Ovary (tissue), 9 donors: Measurements from ENCODE around the gene STN1. TPM values are rescaled to one million over a fixed set of nuclear protein-coding genes. Genes with fewer than 3 reads are reported as not detected.

Source experiments
- DNase-seq, 5 donors: peaks; one replicate each; pipeline ENCODE4 v3.0.0-alpha.2; 2019 to 2020
- H3K27ac ChIP-seq, 2 donors: fragments of 200-600 bp; one replicate each; pipeline versions ENCODE4 v1.5.1 to v1.8.0; 2019 to 2022
- H3K27me3 ChIP-seq: fragments of 200-600 bp; one replicate; pipeline ENCODE4 v1.8.0; 2022
- H3K36me3 ChIP-seq: fragments of 200-600 bp; sonication (generic); one replicate; pipeline ENCODE4 v1.5.1; 2019
- H3K4me1 ChIP-seq: one replicate; pipeline ENCODE4 v1.8.1; 2013; ENCODE audit warnings: mild to moderate bottlenecking, moderate library complexity; ENCODE audit not compliant: insufficient read depth
- H3K4me3 ChIP-seq: fragments of 200-600 bp; sonication (generic); one replicate; pipeline ENCODE4 v1.5.1; 2017
- H3K9me3 ChIP-seq, 2 donors: fragments of 200-600 bp in 1 of 2; sonication (generic) in 1 of 2; one replicate each; pipeline versions ENCODE4 v1.5.1 to v1.8.1; 2013 to 2019; ENCODE audit warnings: mild to moderate bottlenecking in 1 of 2, moderate library complexity in 1 of 2
- CTCF ChIP-seq, 3 donors: fragments of 450-650 bp in 2 of 3; fragments of 200-600 bp in 1 of 3; IDR thresholded peaks; one replicate each; pipeline versions ENCODE4 v1.5.1 to v1.8.0; 2016 to 2022; ENCODE audit warnings: antibody characterized with exemption in 3 of 3, mild to moderate bottlenecking in 1 of 3
- EP300 ChIP-seq: sonication (generic); formaldehyde crosslinking; IDR thresholded peaks from one replicate; pipeline ENCODE4 v1.6.1; 2017; ENCODE audit warnings: antibody characterized with exemption
- POLR2A ChIP-seq: fragments of 450-650 bp; IDR thresholded peaks from one replicate; pipeline ENCODE4 v1.6.1; 2017; ENCODE audit warnings: antibody characterized with exemption, mild to moderate bottlenecking, moderate library complexity
- WGBS, 3 donors: extraction: QIAGEN DNeasy Blood & Tissue Kit in 1 of 3; methylation state at CpG; one replicate each; pipeline versions ENCODE4 v1.1.5 to v1.1.7; 2013 to 2017; 5-methylcytosine and 5-hydroxymethylcytosine counted together
- intact Hi-C, 4 donors: fragments of 100-400 bp; cut with DNase I; formaldehyde crosslinking; loops; one replicate each; pipeline versions ENCODE4 v1.11.0 to v1.15.1; 2022 to 2023
- polyA plus RNA-seq, 2 donors: library from polyadenylated mRNA; stranded (reverse); fragments of 200-250 nt in 1 of 2; fragments of 350-450 nt in 1 of 2; fragmentation: Illumina TruSeq in 1 of 2; extraction: RNeasy Lipid Tissue Mini Kit (QIAGEN cat#74804) in 1 of 2; gene quantifications; one replicate each; pipeline ENCODE4 v1.2.3, GENCODE V29; 2013 to 2014
- total RNA-seq, 7 donors: library from RNA; depleted of rRNA in 2 of 7; stranded (reverse); fragments of >200 nt in 2 of 7; fragmentation: NEBNext Ultra II Directional in 3 of 7; extraction: Animal tissue kit (Norgen Biotek cat#: 25700) in 3 of 7; gene quantifications; one replicate each; pipeline versions ENCODE4 v1.1.0 to v1.2.4, GENCODE V29; 2016 to 2023
- donor health status: DM: no; HTN: no; CAD: no; lungs with moderate emphysema.
- donor health status: DM: no; HTN: no; CAD: no.
- donor health status: Bipolar disorder and iron deficiency.
- donor health status: DM: yes; HTN: yes; CAD: no.
- donor health status: DM: no; HTN: no; CAD: no.
- donor health status: DM: yes; HTN: yes; CAD: no.

STN1 gene
- total and polyA plus RNA-seq, 9 donors = 13.4 to 28.2 (median 18.4) TPM

- DNase-seq = no peak
- intact Hi-C loops = no loop called here
- WGBS, 3 donors = 83 to 90% (median 83%) methylated on average over 4 of the region's 4 CpGs
- Histone ChIP-seq H3K4me1 (peaks cover 6% of the 10 kb centered on the region), H3K27ac (no peak overlapping the region), H3K27me3 (no peaks in the 10 kb centered on the region), H3K9me3 (no peaks in the 10 kb centered on the region), H3K4me3 (no peak overlapping the region), H3K36me3 (no peaks in the 10 kb centered on the region)
- no peak for TF ChIP-seq CTCF (IDR thresholded peaks at IDR 0.05)
- TF ChIP-seq POLR2A = no peak
- TF ChIP-seq EP300 = no peak
Measured at GRCh38 chr10:103890194-103890658, 27.8 kb downstream of the STN1 start.

GRCh38 chr10:103889121-103889720, 28.8 kb downstream of the STN1 start:
- DNase-seq = no peak
- WGBS, 3 donors = 27 to 52% (median 39%) methylated on average over 2 of the region's 2 CpGs
- no peaks in the 10 kb centered on the region for H3K36me3 ChIP-seq
- intact Hi-C loops = loop anchor here (2.0 to 10.0 kb wide), 4 partner anchors 233 to 320 kb away; partner anchors contain the start of gene SFR1 (in 4 of the 4)
- TF ChIP-seq EP300 (no peak), CTCF (IDR thresholded peaks at IDR 0.05) (no peak), POLR2A (no peak)
- peaks cover 3% of the 10 kb centered on the region for H3K4me1 ChIP-seq
- H3K27me3 ChIP-seq = no peaks in the 10 kb centered on the region
- no peak overlapping the region for H3K4me3 ChIP-seq
- peak overlapping the region in 1 of 2 donors; percentile 62 for H3K27ac ChIP-seq
- H3K9me3 ChIP-seq = no peaks in the 10 kb centered on the region

GRCh38 chr10:103888113-103888841, 29.7 kb downstream of the STN1 start:
- intact Hi-C loops = loop anchor here (2.0 to 10.0 kb wide), 4 partner anchors 234 to 321 kb away; partner anchors contain the start of gene SFR1 (in 4 of the 4)
- Histone ChIP-seq H3K27ac (peak overlapping the region in 1 of 2 donors; percentile 62), H3K36me3 (no peaks in the 10 kb centered on the region), H3K27me3 (no peaks in the 10 kb centered on the region), H3K9me3 (no peaks in the 10 kb centered on the region), H3K4me3 (no peak overlapping the region), H3K4me1 (no peaks in the 10 kb centered on the region)
- TF ChIP-seq CTCF (IDR thresholded peaks at IDR 0.05) = peak; percentile 26 to 91 (median 91)
- no peak for TF ChIP-seq POLR2A
- no peak for TF ChIP-seq EP300
- WGBS, 3 donors = 6 to 8% (median 6%) methylated on average over 6 of the region's 6 CpGs
- peak; percentile 61 to 78 (median 75) for DNase-seq

GRCh38 chr10:103885617-103886016, 32.4 kb downstream of the STN1 start:
- no peak for DNase-seq
- TF ChIP-seq EP300 (no peak), CTCF (IDR thresholded peaks at IDR 0.05) (no peak), POLR2A (no peak)
- Histone ChIP-seq H3K27ac (no peak overlapping the region), H3K9me3 (no peaks in the 10 kb centered on the region), H3K4me3 (no peak overlapping the region), H3K36me3 (no peaks in the 10 kb centered on the region), H3K27me3 (no peaks in the 10 kb centered on the region), H3K4me1 (no peaks in the 10 kb centered on the region)
- WGBS, 3 donors = 71 to 87% (median 82%) methylated on average over 6 of the region's 6 CpGs
- intact Hi-C loops = loop anchor here (5.0 to 10.0 kb wide), 3 partner anchors 237 to 319 kb away; partner anchors contain the start of gene SFR1 (in 4 of the 4)
